Adrenal gland (tissue), 12 donors: ENCODE measurements around the gene COA4. TPM values are rescaled to one million over a fixed set of nuclear protein-coding genes. Genes with fewer than 3 reads are reported as not detected.
"Not testable (repeated sequence)": the region's sequence is repeated elsewhere in the genome, so short reads cannot be mapped to it uniquely, and the experiment has no call there.

Experiments
- DNase-seq, 7 donors: peaks; one replicate each; pipeline ENCODE4 v3.0.0-alpha.2; 2019 to 2020
- H3K27ac ChIP-seq, 5 donors: fragments of 200-600 bp; sonication (generic) in 4 of 5; 1 replicate in 3 of 5; 2 replicates in 2 of 5; pipeline versions ENCODE4 v1.5.1 to v1.8.0; 2016 to 2020; ENCODE audit warnings: mild to moderate bottlenecking in 1 of 5
- H3K27me3 ChIP-seq: fragments of 200-600 bp; 2 replicates; pipeline ENCODE4 v1.8.0; 2021
- H3K36me3 ChIP-seq, 2 donors: fragments of 200-600 bp; replicated peaks in 1 of 2; 1 replicate in 1 of 2; 2 replicates in 1 of 2; pipeline versions ENCODE4 v1.5.1 to v1.8.0; 2018 to 2022
- H3K4me1 ChIP-seq, 2 donors: fragments of 200-600 bp; replicated peaks in 1 of 2; 1 replicate in 1 of 2; 2 replicates in 1 of 2; pipeline versions ENCODE4 v1.5.1 to v1.8.0; 2018 to 2021
- H3K4me3 ChIP-seq, 4 donors: fragments of 200-600 bp; sonication (generic) in 3 of 4; one replicate each; pipeline ENCODE4 v1.5.1; 2016 to 2018
- H3K9me3 ChIP-seq, 3 donors: fragments of 200-600 bp; sonication (generic) in 1 of 3; replicated peaks in 1 of 3; 1 replicate in 2 of 3; 2 replicates in 1 of 3; pipeline versions ENCODE4 v1.5.1 to v1.8.0; 2016 to 2021
- POLR2A ChIP-seq, 2 donors: fragments of 450-650 bp; IDR thresholded peaks; one replicate each; pipeline ENCODE4 v1.6.1; 2017; ENCODE audit warnings: antibody characterized with exemption in 2 of 2, mild to moderate bottlenecking in 2 of 2, moderate library complexity in 1 of 2
- WGBS, 4 donors: extraction: QIAGEN DNeasy Blood & Tissue Kit in 2 of 4; methylation state at CpG; one replicate each; pipeline versions ENCODE4 v1.1.5 to v1.1.7; 2013 to 2017; 5-methylcytosine and 5-hydroxymethylcytosine counted together
- intact Hi-C, 2 donors: fragments of 100-400 bp; cut with DNase I; formaldehyde crosslinking; loops; one replicate each; pipeline versions ENCODE4 v1.14.1 to v1.15.0; 2022 to 2023
- polyA plus RNA-seq, 3 donors: library from polyadenylated mRNA; stranded (reverse); fragments of 200-250 nt in 2 of 3; fragments of 350-450 nt in 1 of 3; fragmentation: Illumina TruSeq in 1 of 3; extraction: RNeasy Lipid Tissue Mini Kit (QIAGEN cat#74804) in 1 of 3; gene quantifications; one replicate each; pipeline ENCODE4 v1.2.3, GENCODE V29; 2013 to 2014
- total RNA-seq, 9 donors: library from RNA; depleted of rRNA in 4 of 9; stranded (reverse); fragments of >200 nt in 4 of 9; fragments of 120-200 nt in 1 of 9; fragmentation: NEBNext Ultra II Directional in 1 of 9; extraction: Animal tissue kit (Norgen Biotek cat#: 25700) in 1 of 9; gene quantifications; one replicate each; pipeline versions ENCODE4 v1.1.0 to v1.2.4, GENCODE V29; 2013 to 2023
- TF ChIP-seq, protein P1 (sequence below), 6 experiments: fragments of 450-650 bp in 4 of 6; fragments of 200-600 bp in 2 of 6; sonication (generic) in 1 of 6; IDR thresholded peaks; 1 replicate in 5 of 6; 2 replicates in 1 of 6; pipeline versions ENCODE4 v1.5.1 to v1.8.0; 2016 to 2021; ENCODE audit warnings: antibody characterized with exemption in 6 of 6, mild to moderate bottlenecking in 2 of 6, moderate library complexity in 1 of 6
- donor health status: healthy with polysubstance abuse.
- donor health status: Bipolar disorder and iron deficiency.
- donor health status: DM: yes; HTN: yes; CAD: no.
- donor health status: DM: no; HTN: no; CAD: no.
- donor health status: DM: no; HTN: no; CAD: no.
- donor health status: DM: yes; HTN: yes; CAD: no.

Gene COA4
- total and polyA plus RNA-seq, 12 donors, result 82.3 to 251 (median 132) TPM

DNA sequence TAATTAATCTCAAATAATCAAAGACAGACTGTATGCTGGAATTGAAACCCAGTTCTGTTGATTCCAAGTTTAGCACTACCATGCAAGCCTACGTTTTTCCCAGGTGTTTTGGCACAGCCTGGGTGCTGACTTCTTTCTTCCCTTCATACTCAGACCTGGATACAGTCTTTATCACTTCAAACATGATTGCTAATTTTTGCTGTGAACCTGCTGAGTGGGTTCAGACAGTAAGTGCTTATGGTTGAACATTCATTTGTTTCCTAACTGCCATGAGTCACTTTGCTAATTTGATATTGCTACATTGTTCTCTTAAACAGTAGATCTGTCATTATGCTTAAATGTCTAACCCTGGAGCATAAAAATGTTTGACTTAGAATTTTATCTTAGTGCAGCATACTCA lies 12.4 kb upstream of the COA4 start:
- no peak for DNase-seq
- 44 to 77% (median 55%) methylated on average over 1 of the region's 1 CpG for whole genome bisulfite sequencing, 4 donors
- Histone ChIP-seq H3K36me3 (peaks cover 0 to 16% of the 10 kb centered on the region in 2 donors), H3K27ac (peak overlapping the region in 3 of 5 donors; percentile 6 to 31 (median 9)), H3K9me3 (no peaks in the 10 kb centered on the region), H3K27me3 (no peaks in the 10 kb centered on the region), H3K4me3 (no peak overlapping the region), H3K4me1 (peaks cover 3 to 10% of the 10 kb centered on the region in 2 donors)
- intact Hi-C loops, result no loop called here
- TF ChIP-seq, protein P1, sequence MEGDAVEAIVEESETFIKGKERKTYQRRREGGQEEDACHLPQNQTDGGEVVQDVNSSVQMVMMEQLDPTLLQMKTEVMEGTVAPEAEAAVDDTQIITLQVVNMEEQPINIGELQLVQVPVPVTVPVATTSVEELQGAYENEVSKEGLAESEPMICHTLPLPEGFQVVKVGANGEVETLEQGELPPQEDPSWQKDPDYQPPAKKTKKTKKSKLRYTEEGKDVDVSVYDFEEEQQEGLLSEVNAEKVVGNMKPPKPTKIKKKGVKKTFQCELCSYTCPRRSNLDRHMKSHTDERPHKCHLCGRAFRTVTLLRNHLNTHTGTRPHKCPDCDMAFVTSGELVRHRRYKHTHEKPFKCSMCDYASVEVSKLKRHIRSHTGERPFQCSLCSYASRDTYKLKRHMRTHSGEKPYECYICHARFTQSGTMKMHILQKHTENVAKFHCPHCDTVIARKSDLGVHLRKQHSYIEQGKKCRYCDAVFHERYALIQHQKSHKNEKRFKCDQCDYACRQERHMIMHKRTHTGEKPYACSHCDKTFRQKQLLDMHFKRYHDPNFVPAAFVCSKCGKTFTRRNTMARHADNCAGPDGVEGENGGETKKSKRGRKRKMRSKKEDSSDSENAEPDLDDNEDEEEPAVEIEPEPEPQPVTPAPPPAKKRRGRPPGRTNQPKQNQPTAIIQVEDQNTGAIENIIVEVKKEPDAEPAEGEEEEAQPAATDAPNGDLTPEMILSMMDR (IDR thresholded peaks at IDR 0.05), result no peak
- no peak for TF ChIP-seq POLR2A (IDR thresholded peaks at IDR 0.05)

DNA sequence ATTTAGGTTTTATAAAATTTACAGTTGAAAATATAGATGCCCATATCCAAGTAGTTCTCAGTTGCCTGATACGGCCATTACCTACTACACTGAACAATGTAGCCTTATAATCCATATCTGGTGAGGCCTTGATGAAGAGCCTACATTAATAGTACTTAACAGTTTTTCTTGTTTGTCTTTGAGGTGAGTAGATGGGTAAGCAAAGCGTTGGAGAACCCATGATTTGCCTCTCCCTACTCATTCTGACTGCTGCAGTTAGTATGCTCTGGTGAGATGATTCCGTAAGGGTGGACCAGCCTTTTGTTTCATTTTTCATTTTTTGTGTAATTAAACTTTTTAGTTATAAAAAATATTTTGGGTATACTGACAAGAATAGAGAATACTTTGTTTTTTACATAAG lies 11.6 kb upstream of the COA4 start:
- 95 to 97% (median 96%) methylated on average over 3 of the region's 3 CpGs for WGBS, 4 donors
- Histone ChIP-seq H3K27me3 (no peaks in the 10 kb centered on the region), H3K4me3 (no peak overlapping the region), H3K36me3 (peaks cover 0 to 12% of the 10 kb centered on the region in 2 donors), H3K4me1 (peaks cover 3 to 10% of the 10 kb centered on the region in 2 donors), H3K9me3 (no peaks in the 10 kb centered on the region), H3K27ac (peak overlapping the region in 1 of 5 donors; percentile 6)
- TF ChIP-seq POLR2A (IDR thresholded peaks at IDR 0.05), result no peak
- TF ChIP-seq, protein P1 (IDR thresholded peaks at IDR 0.05), result no peak
- DNase-seq, result no peak
- intact Hi-C loops, result no loop called here

DNA sequence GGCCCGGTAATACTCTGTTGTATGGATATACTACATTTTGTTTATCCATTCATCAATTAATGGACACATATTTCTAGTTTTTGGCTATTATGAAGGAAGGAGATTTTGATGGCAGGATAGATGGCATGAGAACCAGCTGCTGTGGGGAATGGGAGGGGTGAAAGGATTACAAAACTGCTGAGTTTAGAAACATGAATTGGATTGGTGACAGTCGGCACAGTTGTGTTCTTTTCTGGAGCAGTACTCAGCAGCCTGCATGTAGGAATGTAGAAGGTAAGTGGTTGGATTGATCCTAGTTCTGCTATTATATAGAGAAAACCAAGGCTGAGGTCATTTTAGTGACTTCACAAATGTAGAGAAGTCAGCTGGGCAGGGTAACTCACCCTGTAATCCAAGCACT lies 7.2 kb upstream of the COA4 start:
- no peak for DNase-seq
- Histone ChIP-seq H3K36me3 (no peaks in the 10 kb centered on the region), H3K27ac (no peak overlapping the region), H3K27me3 (no peaks in the 10 kb centered on the region), H3K4me1 (peaks cover under 1 to 1% of the 10 kb centered on the region in 2 donors), H3K4me3 (no peak overlapping the region), H3K9me3 (no peaks in the 10 kb centered on the region)
- TF ChIP-seq, protein P1 (IDR thresholded peaks at IDR 0.05), result no peak
- no peak for TF ChIP-seq POLR2A (IDR thresholded peaks at IDR 0.05)
- 80 to 95% (median 90%) methylated on average over 2 of the region's 2 CpGs for WGBS, 4 donors
- intact Hi-C loops, result no loop called here

DNA sequence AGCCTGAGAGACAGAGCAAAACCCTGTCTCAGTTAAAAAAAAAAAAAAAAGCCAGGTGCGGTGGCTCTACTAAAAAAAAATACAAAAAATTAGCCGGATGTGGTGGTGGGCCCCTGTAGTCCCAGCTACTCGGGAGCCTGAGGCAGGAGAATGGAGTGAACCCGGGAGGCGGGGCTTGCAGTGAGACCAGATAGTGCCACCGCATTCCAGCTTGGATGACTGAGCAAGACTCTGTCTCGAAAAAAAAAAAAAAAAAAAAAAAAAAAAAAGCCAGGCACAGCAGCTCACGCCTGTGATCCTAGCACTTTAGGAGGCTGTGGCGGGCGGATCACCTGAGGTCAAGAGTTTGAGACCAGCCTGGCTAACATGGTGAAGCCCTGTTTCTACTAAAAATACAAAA lies 3.8 kb upstream of the COA4 start:
- H3K36me3 ChIP-seq, intact Hi-C loops, H3K27me3 ChIP-seq, H3K4me3 ChIP-seq, H3K9me3 ChIP-seq, H3K27ac ChIP-seq: not testable (repeated sequence)
- H3K4me1 ChIP-seq, result peaks cover 14 to 20% of the 10 kb centered on the region in 2 donors
- DNase-seq, result peak in 6 of 7 donors; percentile 40 to 74 (median 68)
- 62 to 82% (median 74%) methylated on average over 10 of the region's 10 CpGs for WGBS, 4 donors

DNA sequence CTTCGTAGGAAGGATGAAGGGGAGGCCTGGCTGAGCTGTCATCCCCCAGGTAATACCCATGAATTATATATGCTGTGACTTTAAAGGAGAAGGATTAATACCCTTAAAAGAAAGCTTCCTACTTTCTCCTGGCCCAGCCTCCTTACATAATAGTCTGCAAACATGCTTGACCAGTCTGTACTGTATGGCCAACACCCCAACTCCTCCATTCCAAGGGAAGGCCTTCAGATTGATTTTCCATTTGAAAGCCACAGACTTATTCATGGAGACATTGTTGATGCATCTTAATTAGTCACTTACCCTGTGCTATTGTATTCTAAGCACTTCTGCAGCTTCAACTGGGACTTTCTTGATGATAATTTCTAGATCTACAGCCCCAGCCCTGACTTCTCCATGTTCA lies 2.1 kb upstream of the COA4 start:
- Histone ChIP-seq H3K9me3 (no peaks in the 10 kb centered on the region), H3K36me3 (no peaks in the 10 kb centered on the region), H3K4me1 (peaks cover 14 to 29% of the 10 kb centered on the region in 2 donors), H3K4me3 (no peak overlapping the region), H3K27me3 (no peaks in the 10 kb centered on the region), H3K27ac (no peak overlapping the region)
- no peak for DNase-seq
- intact Hi-C loops, result no loop called here
- no peak for TF ChIP-seq POLR2A (IDR thresholded peaks at IDR 0.05)
- TF ChIP-seq, protein P1 (IDR thresholded peaks at IDR 0.05), result no peak
- 50 to 84% (median 73%) methylated on average over 1 of the region's 1 CpG for WGBS, 4 donors
